ENCODE measurements around the gene DOCK7. TPM values are rescaled to one million over a fixed set of nuclear protein-coding genes. Genes with fewer than 3 reads are reported as not detected.

The DOCK7 gene
- total and polyA plus RNA-seq, 4 donors, result 5.6 to 35.1 (median 21.7) TPM

Small RNAs within 50 kb of the gene (small RNA-seq; reads per million reads assigned to genes)
- not detected for gene AL451044.1

Other genes starting within 250 kb of the DOCK7 start
- 100 to 1,000 TPM; 121 to 162 TPM for gene ANGPTL3, start 90.9 kb downstream of the DOCK7 start, total RNA-seq
- gene ANGPTL3, start 90.9 kb downstream of the DOCK7 start, polyA plus RNA-seq, result 100 to 1,000 TPM; 182 to 238 TPM
- gene ATG4C, start 95.7 kb upstream of the DOCK7 start, total RNA-seq, result 1 to 10 TPM; 5.6 to 8.4 TPM
- 1 to 10 TPM; 3.8 to 4.8 TPM for gene ATG4C, start 95.7 kb upstream of the DOCK7 start, polyA plus RNA-seq

All from liver (tissue), 5 donors.